Keratinocyte (primary cell): ENCODE measurements around the gene PRAMEF11. TPM values are rescaled to one million over a fixed set of nuclear protein-coding genes. Genes with fewer than 3 reads are reported as not detected.
A peak's percentile ranks its signal among the peaks of the same experiment; 100 is the strongest.

Source experiments
- DNase-seq: peaks from one replicate; pipeline ENCODE4 v3.0.0-alpha.2; 2011; ENCODE audit warnings: low read depth, missing footprints, low spot score
- FAIRE-seq: peaks from 2 replicates; lab custom pipeline; 2011; peaks lifted over from hg19 to GRCh38; lab: Jason Lieb, UNC
- H2AFZ ChIP-seq: 2 replicates; pipeline ENCODE4 v1.6.0; 2012; ENCODE audit warnings: low read length, control low read depth, inconsistent platforms; ENCODE audit not compliant: control insufficient read depth
- H3K27ac ChIP-seq: 2 replicates; pipeline ENCODE4 v1.5.1; 2011; ENCODE audit warnings: low read length; ENCODE audit not compliant: control insufficient read depth, insufficient read depth
- H3K27me3 ChIP-seq: 3 replicates; pipeline ENCODE4 v1.6.0; 2011; ENCODE audit warnings: low read length; ENCODE audit not compliant: control insufficient read depth, insufficient read depth; ENCODE audit errors: extremely low read depth
- H3K36me3 ChIP-seq, 2 experiments: 2 replicates in 1 of 2; 3 replicates in 1 of 2; pipeline ENCODE4 v1.5.1; 2011; ENCODE audit warnings: low read length in 2 of 2, mild to moderate bottlenecking in 1 of 2; ENCODE audit not compliant: control insufficient read depth in 2 of 2, insufficient read depth in 2 of 2; ENCODE audit errors: extremely low read depth in 1 of 2
- H3K4me1 ChIP-seq: 3 replicates; pipeline ENCODE4 v1.5.1; 2011; ENCODE audit warnings: low read length; ENCODE audit not compliant: control insufficient read depth, insufficient read depth; ENCODE audit errors: extremely low read depth
- H3K4me2 ChIP-seq: 3 replicates; pipeline ENCODE4 v1.6.0; 2011; ENCODE audit warnings: low read depth, low read length; ENCODE audit not compliant: control insufficient read depth, insufficient read depth; ENCODE audit errors: extremely low read depth
- H3K4me3 ChIP-seq, 3 experiments: fragments of 200-600 bp in 1 of 3; sonication (generic) in 1 of 3; 2 replicates in 2 of 3; 3 replicates in 1 of 3; pipeline ENCODE4 v1.5.1; 2011 to 2016; ENCODE audit warnings: low read length in 3 of 3, mild to moderate bottlenecking in 3 of 3, control low read depth in 2 of 3, inconsistent platforms in 1 of 3, low read depth in 1 of 3, mixed read lengths in 1 of 3, mixed run types in 1 of 3, moderate library complexity in 1 of 3; ENCODE audit not compliant: control insufficient read depth in 2 of 3, insufficient read depth in 2 of 3; ENCODE audit errors: extremely low read depth in 1 of 3
- H3K79me2 ChIP-seq: 2 replicates; pipeline ENCODE4 v1.6.0; 2012; ENCODE audit warnings: low read length; ENCODE audit not compliant: control insufficient read depth, insufficient read depth
- H3K9ac ChIP-seq: 3 replicates; pipeline ENCODE4 v1.6.0; 2011; ENCODE audit warnings: low read length; ENCODE audit not compliant: control insufficient read depth, insufficient read depth; ENCODE audit errors: extremely low read depth
- H3K9me1 ChIP-seq: 3 replicates; pipeline ENCODE4 v1.6.0; 2011; ENCODE audit warnings: low read length; ENCODE audit not compliant: control insufficient read depth, insufficient read depth; ENCODE audit errors: extremely low read depth
- H3K9me3 ChIP-seq: 2 replicates; pipeline ENCODE4 v1.5.1; 2012; ENCODE audit warnings: low read depth, low read length; ENCODE audit not compliant: control insufficient read depth
- H4K20me1 ChIP-seq: 3 replicates; pipeline ENCODE4 v1.6.0; 2011; ENCODE audit warnings: low read length; ENCODE audit not compliant: control insufficient read depth, insufficient read depth; ENCODE audit errors: extremely low read depth
- EZH2 ChIP-seq: IDR thresholded peaks from one replicate; pipeline ENCODE4 v1.6.1; 2012; ENCODE audit warnings: inconsistent platforms, mild to moderate bottlenecking, low read length, moderate library complexity
- dilution Hi-C: fragments of 300-500 bp; cut with MboI; formaldehyde crosslinking; loops from one replicate; pipeline ENCODE4 v1.7.0; 2020; ENCODE audit warnings: low sequenced_read_pairs; ENCODE audit not compliant: extremely low pct_ligation_motif_present
- polyA plus RNA-seq, 5 experiments: library from polyadenylated mRNA; depleted of rRNA in 3 of 5; stranded (reverse) in 3 of 5; stranded (forward) in 1 of 5; unstranded in 1 of 5; fragments of >200 nt; gene quantifications; 1 replicate in 1 of 5; 2 replicates in 3 of 5; 3 replicates in 1 of 5; pipeline versions ENCODE4 v1.2.1 to v1.2.3, GENCODE V29; 2011 to 2012; ENCODE audit warnings: missing spikeins in 2 of 5, low read depth in 1 of 5, low replicate concordance in 1 of 5
- TF ChIP-seq, protein P1 (sequence below), 3 experiments: IDR thresholded peaks in 1 of 3; conservative IDR thresholded peaks in 1 of 3; optimal IDR thresholded peaks in 1 of 3; 2 replicates in 2 of 3; 3 replicates in 1 of 3; pipeline versions ENCODE3 to v1.5.1; 2011; ENCODE audit warnings: low read length in 3 of 3, mild to moderate bottlenecking in 3 of 3, moderate library complexity in 2 of 3, control low read depth in 1 of 3, inconsistent platforms in 1 of 3; ENCODE audit not compliant: insufficient read depth in 2 of 3; ENCODE audit errors: extremely low read depth in 1 of 3

Gene PRAMEF11
- polyA plus RNA-seq, 1 donor (not counting 4 experiments of a cell fraction or from before 2014, with no cell fraction given): not detected

DNA sequence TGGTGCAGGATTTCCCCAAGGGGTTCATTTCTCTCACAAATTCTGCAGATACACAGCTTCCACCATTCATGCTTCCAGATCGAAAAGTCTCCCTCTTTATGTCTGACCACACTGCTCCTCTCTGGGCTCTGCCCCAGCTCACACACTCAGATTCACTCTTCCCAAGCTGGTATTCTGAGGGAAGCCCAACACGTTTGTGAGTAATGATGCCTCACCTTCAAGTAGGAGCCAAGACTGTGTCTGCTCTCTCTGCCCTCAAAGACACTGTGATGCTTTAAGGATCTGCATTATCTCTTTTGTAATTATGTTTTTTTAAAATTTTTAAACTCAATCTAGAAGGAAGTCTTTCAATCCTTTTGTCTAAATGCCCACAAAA lies 19.8 kb downstream of the PRAMEF11 start:
- Histone ChIP-seq H3K9me1 (no peaks in the 10 kb centered on the region), H3K4me2 (peak overlapping the region; percentile 85), H3K79me2 (no peaks in the 10 kb centered on the region), H2AFZ (no peak overlapping the region), H3K27me3 (no peaks in the 10 kb centered on the region), H3K9ac (peak overlapping the region; percentile 48), H3K9me3 (no peaks in the 10 kb centered on the region), H3K4me3 (peak overlapping the region in 1 of 3 experiments; percentile 34), H4K20me1 (no peaks in the 10 kb centered on the region), H3K27ac (peak overlapping the region; percentile 65), H3K4me1 (peaks cover 25% of the 10 kb centered on the region), H3K36me3 (no peaks in the 10 kb centered on the region)
- TF ChIP-seq, protein P1, sequence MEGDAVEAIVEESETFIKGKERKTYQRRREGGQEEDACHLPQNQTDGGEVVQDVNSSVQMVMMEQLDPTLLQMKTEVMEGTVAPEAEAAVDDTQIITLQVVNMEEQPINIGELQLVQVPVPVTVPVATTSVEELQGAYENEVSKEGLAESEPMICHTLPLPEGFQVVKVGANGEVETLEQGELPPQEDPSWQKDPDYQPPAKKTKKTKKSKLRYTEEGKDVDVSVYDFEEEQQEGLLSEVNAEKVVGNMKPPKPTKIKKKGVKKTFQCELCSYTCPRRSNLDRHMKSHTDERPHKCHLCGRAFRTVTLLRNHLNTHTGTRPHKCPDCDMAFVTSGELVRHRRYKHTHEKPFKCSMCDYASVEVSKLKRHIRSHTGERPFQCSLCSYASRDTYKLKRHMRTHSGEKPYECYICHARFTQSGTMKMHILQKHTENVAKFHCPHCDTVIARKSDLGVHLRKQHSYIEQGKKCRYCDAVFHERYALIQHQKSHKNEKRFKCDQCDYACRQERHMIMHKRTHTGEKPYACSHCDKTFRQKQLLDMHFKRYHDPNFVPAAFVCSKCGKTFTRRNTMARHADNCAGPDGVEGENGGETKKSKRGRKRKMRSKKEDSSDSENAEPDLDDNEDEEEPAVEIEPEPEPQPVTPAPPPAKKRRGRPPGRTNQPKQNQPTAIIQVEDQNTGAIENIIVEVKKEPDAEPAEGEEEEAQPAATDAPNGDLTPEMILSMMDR (optimal IDR thresholded peaks at IDR 0.05 in 1 of 3, IDR thresholded peaks at IDR 0.05 in 1 of 3, conservative IDR thresholded peaks at IDR 0.05 in 1 of 3; ENCODE audit: extremely low read depth in 1 of 3, insufficient read depth in 2 of 3, low read length in 3 of 3): no peak
- no peak for TF ChIP-seq EZH2
- dilution Hi-C loops: no loop called here
- FAIRE-seq: peak; percentile 23
- DNase-seq: no peak

DNA sequence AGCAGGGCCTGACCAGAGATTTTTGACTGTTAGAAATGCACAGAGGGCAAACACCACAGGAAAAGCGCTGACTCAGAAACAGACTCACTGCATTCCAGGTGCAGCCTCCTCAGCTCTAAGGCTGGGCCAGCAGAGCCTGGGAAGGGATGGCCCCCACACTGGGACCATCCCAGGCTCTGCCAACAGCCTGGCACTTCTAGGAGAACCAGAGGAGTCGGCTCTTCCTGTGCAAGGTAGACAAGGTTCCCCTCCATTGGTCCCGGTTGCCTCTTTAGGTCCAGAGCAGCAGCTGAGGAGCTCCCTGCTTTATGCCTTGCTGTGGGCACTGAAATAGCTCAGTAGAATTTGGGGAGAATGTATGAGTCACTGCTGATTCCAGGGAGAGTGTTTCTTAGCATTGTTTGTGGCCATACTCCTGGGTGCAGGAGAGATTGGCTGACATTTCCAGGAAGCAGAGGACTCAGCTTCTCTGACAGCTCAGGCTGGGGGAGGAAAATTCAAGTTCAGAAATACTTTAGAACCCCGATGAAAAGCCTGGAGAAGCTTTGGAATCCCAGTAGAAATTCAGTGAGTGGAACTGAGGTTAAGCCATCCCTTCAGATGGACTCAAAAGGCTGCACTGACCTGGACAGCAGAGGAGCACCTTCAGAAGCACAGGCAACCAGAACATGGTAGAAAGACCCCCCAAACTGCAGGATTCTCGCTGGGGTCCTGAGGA lies 20.4 kb downstream of the PRAMEF11 start:
- H3K27me3 ChIP-seq: no peaks in the 10 kb centered on the region
- peak overlapping the region; percentile 48 for H3K9ac ChIP-seq
- H3K79me2 ChIP-seq: no peaks in the 10 kb centered on the region
- H3K36me3 ChIP-seq: no peaks in the 10 kb centered on the region
- no peak for TF ChIP-seq EZH2
- TF ChIP-seq, protein P1 (optimal IDR thresholded peaks at IDR 0.05 in 1 of 3, IDR thresholded peaks at IDR 0.05 in 1 of 3, conservative IDR thresholded peaks at IDR 0.05 in 1 of 3; ENCODE audit: extremely low read depth in 1 of 3, insufficient read depth in 2 of 3, low read length in 3 of 3): no peak
- H3K9me1 ChIP-seq: no peaks in the 10 kb centered on the region
- peak overlapping the region in 1 of 3 experiments; percentile 34 for H3K4me3 ChIP-seq
- peak overlapping the region; percentile 71 for H2AFZ ChIP-seq
- no peaks in the 10 kb centered on the region for H3K9me3 ChIP-seq
- H3K4me1 ChIP-seq: peaks cover 25% of the 10 kb centered on the region
- H3K4me2 ChIP-seq: peak overlapping the region; percentile 85
- FAIRE-seq (peak; percentile 75), DNase-seq (no peak)
- peak overlapping the region; percentile 65 for H3K27ac ChIP-seq
- dilution Hi-C loops: no loop called here
- H4K20me1 ChIP-seq: no peaks in the 10 kb centered on the region
